AML-193 (cell line): Measurements from ENCODE around the gene KCNQ1.
"Not testable (repeated sequence)": the region's sequence is repeated elsewhere in the genome, so short reads cannot be mapped to it uniquely, and the experiment has no call there.

Source experiments
- DNase-seq, 2 experiments: peaks; one replicate each; lab custom pipeline; 2025; lab: John Stamatoyannopoulos, UW

The KCNQ1 gene

GRCh38 chr11:2473361-2474058 lies 28.7 kb downstream of the KCNQ1 start:
- DNase-seq, result no peak

DNA sequence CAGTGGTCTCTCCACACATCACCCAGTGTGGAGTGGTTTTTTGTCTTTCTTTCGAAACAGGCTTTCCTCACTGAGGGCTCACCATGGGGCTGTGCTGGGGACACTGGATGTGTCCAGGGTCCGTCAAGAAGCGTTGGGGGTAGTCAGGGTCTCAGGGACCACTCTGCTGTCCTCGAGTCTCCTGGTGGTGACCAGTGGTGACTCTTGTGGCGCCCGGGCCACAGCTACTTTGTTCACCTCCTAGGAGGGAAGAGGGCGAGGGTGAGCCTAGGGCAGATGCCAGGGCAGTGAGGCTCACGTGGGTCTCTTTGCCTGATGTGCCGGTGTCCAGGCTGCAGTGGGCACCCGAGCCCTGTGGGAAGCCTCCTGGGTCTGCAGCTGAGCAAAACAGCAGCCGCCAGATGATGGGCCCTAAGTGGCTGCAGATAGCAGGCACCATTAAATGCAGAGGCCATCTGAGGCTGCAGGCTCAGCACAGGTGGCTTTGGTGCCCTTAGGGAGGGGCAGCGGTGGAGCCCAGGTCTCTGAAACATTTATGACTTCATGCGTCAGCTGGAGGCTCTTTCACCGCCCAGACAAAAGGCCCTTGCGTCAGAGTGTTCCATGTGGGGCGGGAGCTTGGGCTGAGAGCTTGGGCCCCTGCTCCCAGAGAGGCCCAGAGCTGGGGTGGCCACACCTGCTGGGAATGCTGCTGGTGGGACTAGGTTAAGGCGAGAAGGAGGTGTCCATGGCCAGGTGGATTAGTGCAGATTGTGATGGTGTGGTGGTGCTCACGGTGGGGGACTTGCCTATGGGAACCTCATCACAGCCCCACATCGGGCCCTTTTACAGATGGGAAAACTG lies 29.5 kb downstream of the KCNQ1 start:
- DNase-seq, result no peak

DNA sequence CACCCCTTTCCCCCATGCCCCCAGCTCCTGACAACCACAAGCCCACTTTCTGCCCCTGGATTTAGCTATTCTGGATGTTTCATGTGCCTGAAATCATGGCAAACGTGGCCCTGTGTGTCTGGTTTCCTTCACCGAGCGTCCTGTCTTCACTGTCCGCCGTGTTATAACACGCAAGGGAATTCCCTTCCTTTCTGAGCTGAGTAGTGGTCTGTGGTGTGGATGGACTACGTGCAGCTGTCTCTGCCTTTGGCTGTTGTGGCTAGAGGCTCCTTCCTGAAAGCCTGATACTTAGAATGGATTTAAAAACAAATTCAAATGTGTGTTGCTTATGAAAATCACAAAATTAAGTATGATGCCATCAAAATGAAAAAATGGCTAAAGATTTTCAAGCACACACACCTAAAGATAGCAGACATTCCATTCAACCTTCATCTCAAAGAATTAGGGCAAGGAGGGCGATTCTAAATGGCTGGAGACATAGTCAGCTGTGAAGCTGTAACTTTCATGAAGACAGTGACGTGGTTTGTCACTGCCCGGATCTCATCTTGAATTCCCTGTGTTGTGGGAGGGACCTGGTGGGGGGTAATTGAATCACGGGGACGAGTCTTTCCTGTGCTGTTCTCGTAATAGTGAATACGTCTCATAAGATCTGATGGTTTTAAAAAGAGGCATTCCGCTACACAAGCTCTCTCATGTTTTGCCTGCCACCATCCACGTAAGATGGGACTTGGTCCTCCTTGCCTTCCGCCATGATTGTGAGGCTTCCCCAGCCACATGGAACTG lies 30.5 kb downstream of the KCNQ1 start:
- DNase-seq, result no peak

DNA sequence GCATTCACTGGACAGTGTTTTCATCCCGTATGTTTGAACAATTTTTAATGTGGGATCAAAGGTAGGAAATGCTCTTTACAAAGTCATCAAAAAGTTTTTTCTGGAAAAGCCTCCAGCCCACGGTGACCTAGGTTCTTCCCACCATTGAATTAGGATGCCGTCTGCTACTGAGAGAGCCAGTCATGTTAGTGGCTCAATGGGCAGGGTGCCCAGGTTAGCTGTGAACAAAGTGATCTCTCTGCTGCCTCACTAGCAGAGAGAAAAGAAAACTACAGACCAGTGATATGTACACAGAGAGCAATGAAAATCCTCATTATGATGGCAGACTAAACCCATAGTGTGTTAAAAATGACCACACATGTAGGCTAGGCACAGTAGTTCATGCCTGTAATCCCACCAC lies 32.4 kb downstream of the KCNQ1 start:
- no peak for DNase-seq

GRCh38 chr11:2477936-2478335 lies 33.1 kb downstream of the KCNQ1 start:
- DNase-seq, result no peak

DNA sequence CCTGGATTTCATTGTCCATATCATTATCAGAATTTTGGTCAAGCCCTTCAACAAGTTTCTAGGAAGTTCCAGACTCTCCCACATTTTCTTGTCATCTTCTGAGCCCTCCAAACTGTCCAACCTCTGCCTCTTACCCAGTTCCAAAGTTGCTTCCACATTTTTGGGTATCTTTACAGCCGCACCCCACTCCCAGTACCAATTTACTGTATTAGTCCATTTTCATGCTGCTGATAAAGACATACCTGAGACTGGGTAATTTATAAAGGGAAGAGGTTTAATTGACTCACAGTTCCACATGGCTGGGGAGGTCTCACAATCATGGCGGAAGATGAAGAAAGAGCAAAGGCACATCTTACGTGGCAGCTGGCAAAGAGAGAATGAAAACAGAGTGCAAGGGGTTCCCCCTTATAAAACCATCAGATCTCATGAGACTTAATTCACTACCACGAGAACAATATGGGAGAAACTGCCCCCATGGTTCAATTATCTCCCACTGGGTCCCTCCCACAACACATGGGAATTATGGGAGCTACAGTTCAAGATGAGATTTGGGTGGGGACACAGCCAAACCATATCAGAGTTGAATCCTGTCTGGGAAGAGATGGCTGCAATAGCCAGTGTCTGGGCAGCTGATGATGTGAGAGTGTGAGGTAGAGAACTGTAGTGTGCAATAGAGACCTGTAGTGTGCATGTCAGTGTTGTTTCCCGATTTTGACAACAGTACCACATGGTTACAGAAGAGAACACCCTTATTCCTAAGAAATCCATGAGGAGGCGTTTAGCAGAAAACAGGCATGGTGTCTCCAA lies 35.5 kb downstream of the KCNQ1 start:
- DNase-seq, result not testable (repeated sequence)

DNA sequence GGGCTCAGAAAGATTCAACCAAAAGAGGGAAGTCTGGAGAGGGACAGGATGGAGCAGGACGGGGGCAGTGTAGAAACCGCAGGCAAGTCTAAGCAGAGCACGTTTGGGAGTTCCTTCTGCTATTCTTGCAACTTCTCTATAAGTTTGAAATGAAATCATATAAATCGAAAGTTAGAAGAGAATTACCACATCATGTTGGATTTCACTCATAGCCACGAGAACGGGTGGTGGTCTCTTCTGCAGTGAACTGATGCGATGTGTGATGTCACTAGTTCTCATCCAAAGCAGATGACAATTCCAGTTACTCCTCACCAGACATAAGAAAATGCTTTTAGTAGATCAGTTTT lies 36.0 kb downstream of the KCNQ1 start:
- DNase-seq, result peak; percentile 84 to 88

- DNase-seq, result no peak
Measured at GRCh38 chr11:2481253-2481652, 36.4 kb downstream of the KCNQ1 start.

DNA sequence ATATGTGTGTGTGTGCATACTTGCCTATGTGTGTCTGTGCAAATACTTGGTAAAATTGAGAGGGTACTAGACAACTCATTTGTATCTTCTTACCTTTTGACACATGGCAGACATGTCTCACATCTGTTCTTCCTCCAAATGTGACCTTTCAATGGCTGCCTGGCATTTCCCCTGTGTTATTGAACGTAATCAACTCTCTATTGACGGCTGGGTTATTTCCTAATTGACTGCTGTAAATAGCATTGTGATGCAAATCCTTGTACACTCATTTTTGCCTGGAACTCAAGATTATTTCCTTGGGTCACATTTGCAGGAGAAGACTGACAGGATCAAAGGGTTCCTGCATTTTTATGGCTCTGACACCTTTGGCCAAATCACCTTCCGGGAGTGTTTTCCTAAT lies 37.4 kb downstream of the KCNQ1 start:
- no peak for DNase-seq

DNA sequence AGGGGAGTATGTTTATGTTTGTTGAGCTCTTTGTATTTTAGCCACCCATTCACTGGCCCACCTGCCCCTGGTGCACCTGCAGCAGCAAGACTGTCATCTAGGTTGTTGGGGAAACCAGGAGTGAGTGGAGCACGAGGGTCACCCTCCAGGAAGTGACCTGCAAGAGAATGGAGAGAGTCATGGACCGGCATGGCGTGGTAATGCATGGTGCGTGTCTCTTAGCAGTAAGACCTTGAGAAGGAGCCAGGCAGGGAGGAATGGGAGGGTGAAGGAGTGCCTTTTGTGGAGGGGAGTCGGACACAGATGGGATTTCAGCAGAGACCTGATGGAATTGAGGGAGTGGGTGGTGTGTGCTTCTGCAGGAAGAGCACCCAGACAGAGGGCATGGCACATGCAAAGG lies 37.9 kb downstream of the KCNQ1 start:
- DNase-seq, result no peak

GRCh38 chr11:2483426-2483825 lies 38.6 kb downstream of the KCNQ1 start:
- DNase-seq, result no peak

DNA sequence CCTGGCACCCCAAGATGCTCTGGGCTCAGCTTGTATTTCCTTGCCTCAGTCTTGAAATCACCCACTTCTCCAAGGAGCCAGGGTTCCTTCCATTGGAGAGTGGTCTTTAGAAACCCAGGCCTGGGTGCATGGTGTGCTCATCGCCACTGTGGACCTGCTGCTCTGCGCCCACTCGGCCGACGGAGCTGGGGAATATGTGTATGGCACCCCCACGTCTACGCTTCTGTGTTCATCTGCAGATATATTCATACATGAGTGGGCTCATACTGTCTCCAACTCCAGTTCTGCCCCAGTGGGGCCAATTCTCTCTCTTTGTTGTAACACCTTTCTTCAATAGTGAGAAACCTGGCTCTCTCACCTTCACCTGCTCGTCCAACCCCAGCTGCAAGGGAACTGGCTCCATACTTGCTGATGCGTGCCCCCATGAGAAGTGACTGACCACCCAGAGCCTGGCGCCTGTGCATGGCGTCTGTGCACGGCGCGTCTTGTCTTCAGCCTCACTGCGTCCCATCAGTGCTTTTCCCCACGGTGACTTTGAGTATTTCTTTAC lies 39.8 kb downstream of the KCNQ1 start:
- DNase-seq, result no peak

DNA sequence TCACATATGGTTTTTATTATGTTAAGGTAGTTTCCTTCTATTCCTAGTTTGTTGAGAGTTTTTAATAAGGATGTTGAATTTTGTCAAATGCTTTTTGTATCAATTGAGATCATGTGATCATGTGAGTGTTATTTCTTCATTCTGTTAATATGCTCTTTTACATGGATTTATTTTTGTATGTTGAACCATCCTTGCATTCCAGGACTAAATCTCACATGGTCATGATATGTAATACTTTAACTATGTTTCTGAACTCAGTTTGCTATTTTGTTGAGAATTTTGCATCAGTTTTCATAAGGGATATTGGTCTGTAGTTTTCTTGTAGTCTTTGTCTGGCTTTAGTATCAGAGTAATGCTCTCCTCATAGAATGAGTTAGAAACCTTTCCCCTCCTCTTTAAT lies 43.2 kb downstream of the KCNQ1 start:
- DNase-seq, result no peak

GRCh38 chr11:2489083-2489482 lies 44.3 kb downstream of the KCNQ1 start:
- no peak for DNase-seq

GRCh38 chr11:2497951-2498350 lies 53.1 kb downstream of the KCNQ1 start:
- DNase-seq, result not testable (repeated sequence)

DNA sequence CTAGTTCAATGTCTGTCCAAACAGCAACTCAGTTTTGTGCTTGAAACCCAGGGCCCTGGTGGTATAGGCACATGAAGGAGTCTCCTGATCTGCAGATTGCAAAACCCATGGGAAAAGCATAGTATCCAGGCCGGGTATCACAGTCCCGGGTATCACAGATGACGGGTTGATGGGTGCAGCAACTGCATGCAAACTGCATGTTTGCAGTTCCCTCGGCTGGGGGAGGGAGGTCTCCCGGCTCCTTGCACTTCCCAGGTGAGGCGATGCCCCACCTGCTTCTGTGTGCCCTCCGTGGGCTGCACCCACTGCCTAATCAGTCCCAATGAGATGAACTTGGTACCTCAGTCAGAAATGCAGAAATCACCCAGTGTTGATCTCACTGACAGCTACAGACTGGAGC lies 53.9 kb downstream of the KCNQ1 start:
- no peak for DNase-seq

- no peak for DNase-seq
Measured at GRCh38 chr11:2507212-2507901, 62.5 kb downstream of the KCNQ1 start.

- DNase-seq, result no peak
Measured at GRCh38 chr11:2507945-2508749, 63.3 kb downstream of the KCNQ1 start.

- DNase-seq, result no peak
Measured at GRCh38 chr11:2508793-2509192, 64.0 kb downstream of the KCNQ1 start.

DNA sequence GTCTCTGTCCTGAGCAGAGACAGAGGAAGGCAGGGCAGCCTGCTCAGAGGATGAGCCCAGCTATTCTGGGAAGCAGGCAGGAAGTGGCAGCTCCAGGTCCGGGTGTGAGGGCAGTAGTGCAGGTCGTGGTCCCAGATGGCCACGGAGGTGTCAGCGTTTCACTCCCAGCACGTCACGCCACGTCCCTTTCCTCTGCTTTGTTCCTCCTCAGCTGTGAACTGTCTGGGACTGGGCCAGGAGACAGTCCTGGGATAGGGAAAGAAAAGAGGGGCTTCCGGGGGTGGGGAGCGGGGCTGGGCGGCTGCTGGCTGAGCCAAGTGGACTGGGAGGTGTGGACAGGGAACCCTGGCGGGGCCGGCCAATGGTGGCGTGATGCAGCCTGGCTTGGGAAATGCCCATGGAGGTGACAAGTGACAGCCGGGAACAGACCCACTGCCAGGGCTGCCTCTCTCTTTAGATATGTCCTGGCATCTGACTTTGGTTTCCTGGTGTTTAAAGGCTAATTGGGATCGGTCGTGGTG lies 64.7 kb downstream of the KCNQ1 start:
- DNase-seq, result no peak
